ENCODE data around the gene ADAM17.

- TF ChIP-seq, protein P1, sequence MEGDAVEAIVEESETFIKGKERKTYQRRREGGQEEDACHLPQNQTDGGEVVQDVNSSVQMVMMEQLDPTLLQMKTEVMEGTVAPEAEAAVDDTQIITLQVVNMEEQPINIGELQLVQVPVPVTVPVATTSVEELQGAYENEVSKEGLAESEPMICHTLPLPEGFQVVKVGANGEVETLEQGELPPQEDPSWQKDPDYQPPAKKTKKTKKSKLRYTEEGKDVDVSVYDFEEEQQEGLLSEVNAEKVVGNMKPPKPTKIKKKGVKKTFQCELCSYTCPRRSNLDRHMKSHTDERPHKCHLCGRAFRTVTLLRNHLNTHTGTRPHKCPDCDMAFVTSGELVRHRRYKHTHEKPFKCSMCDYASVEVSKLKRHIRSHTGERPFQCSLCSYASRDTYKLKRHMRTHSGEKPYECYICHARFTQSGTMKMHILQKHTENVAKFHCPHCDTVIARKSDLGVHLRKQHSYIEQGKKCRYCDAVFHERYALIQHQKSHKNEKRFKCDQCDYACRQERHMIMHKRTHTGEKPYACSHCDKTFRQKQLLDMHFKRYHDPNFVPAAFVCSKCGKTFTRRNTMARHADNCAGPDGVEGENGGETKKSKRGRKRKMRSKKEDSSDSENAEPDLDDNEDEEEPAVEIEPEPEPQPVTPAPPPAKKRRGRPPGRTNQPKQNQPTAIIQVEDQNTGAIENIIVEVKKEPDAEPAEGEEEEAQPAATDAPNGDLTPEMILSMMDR (conservative IDR thresholded peaks at IDR 0.05; ENCODE audit: low read length) = no peak
- no peak for TF ChIP-seq EZH2phosphoT487 (IDR thresholded peaks at IDR 0.05; ENCODE audit: borderline replicate concordance)
Measured at GRCh38 chr2:9533663-9534062, 22.0 kb downstream of the ADAM17 start.

Data from Loucy (cell line).